HUES48 (cell line): ENCODE measurements around the gene ATP6V1C2.
"Not testable (repeated sequence)": the region's sequence is repeated elsewhere in the genome, so short reads cannot be mapped to it uniquely, and the experiment has no call there.

ENCODE experiments used
- H3K27ac ChIP-seq: one replicate; pipeline ENCODE4 v1.7.0; 2013; ENCODE audit warnings: low read depth, low read length, inconsistent platforms
- H3K27me3 ChIP-seq: 2 replicates; pipeline ENCODE4 v1.6.1; 2013; ENCODE audit warnings: mild to moderate bottlenecking, low read length; ENCODE audit not compliant: control insufficient read depth, insufficient read depth
- H3K36me3 ChIP-seq: 2 replicates; pipeline ENCODE4 v1.6.1; 2013; ENCODE audit warnings: low read length; ENCODE audit not compliant: control insufficient read depth, insufficient read depth
- H3K4me1 ChIP-seq: 2 replicates; pipeline ENCODE4 v1.6.1; 2013; ENCODE audit warnings: mild to moderate bottlenecking, low read length; ENCODE audit not compliant: control insufficient read depth, insufficient read depth
- H3K4me3 ChIP-seq: 2 replicates; pipeline ENCODE4 v1.5.1; 2013; ENCODE audit warnings: mild to moderate bottlenecking, low read depth, low read length
- H3K9ac ChIP-seq: 2 replicates; pipeline ENCODE4 v1.6.1; 2013; ENCODE audit warnings: mild to moderate bottlenecking, low read depth, low read length, moderate library complexity
- H3K9me3 ChIP-seq: 2 replicates; pipeline ENCODE4 v1.6.1; 2013; ENCODE audit warnings: low read length; ENCODE audit not compliant: control insufficient read depth, insufficient read depth

The ATP6V1C2 gene

DNA sequence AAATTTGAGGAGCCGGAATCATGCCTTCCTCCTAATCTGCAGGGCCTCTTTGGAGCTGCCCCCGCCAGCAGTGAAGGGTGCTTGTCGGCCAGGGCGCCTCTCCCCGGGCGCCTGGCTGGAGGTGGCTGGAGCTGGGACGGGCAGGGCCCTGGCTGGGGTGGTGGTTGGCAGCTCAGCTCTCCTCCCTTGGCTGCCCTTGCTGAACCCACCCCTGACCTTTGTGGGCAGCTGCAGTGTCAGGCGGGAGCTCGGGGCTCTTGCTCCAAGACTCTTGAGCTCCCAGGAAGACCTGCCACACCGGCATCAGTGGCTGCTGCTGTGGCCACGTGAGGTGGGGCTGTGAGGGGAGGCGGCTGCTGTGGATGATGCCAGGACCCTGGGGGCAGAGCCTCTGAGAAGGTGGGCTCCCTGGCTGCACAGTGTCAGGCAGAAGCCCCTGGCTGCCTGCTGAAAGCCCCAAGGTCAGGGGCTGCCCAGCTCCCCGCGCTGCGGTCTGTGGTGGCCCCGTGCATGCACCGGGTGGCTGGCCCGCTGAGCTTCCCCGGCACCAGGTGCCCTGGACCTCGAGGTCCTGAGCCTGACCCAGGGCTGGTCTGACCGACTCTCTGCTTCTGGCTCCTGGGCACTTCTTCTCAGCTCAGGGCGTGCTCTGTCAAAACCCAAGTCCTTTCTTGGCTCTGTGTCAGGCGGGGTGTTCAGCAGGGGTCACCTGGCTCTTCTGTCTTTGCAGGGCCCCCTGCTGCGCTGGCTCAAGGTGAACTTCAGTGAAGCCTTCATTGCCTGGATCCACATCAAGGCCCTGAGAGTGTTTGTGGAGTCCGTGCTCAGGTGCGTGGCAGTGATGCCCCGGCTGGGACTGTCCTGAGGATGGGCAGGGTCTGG lies 56.7 kb downstream of the ATP6V1C2 start:
- Histone ChIP-seq H3K27ac (no peak overlapping the region), H3K27me3 (no peaks in the 10 kb centered on the region), H3K9me3 (no peaks in the 10 kb centered on the region), H3K4me3 (no peak overlapping the region), H3K36me3 (peaks cover 40% of the 10 kb centered on the region), H3K9ac (no peak overlapping the region), H3K4me1 (no peaks in the 10 kb centered on the region)

DNA sequence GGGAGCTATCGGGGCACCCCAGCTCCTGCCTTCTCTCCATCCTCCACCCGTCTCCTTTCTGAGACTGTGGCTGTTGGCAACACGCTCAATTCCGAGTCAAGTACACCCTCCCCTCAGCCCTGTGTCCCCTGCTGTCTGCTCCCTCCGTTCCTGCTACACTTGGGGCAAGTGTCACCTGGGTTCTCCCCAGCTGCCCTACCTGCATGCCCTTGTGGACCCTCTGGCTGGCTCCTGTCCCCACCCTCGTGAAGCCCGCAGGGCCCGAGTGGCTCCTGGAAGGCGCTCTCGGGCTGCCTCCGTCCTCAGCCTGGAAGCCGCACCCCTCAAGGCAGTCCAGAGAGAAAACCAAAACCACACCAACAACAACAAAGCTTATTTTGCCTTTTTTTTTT lies 57.3 kb downstream of the ATP6V1C2 start:
- H3K27ac ChIP-seq: no peak overlapping the region
- peaks cover 46% of the 10 kb centered on the region for H3K36me3 ChIP-seq

DNA sequence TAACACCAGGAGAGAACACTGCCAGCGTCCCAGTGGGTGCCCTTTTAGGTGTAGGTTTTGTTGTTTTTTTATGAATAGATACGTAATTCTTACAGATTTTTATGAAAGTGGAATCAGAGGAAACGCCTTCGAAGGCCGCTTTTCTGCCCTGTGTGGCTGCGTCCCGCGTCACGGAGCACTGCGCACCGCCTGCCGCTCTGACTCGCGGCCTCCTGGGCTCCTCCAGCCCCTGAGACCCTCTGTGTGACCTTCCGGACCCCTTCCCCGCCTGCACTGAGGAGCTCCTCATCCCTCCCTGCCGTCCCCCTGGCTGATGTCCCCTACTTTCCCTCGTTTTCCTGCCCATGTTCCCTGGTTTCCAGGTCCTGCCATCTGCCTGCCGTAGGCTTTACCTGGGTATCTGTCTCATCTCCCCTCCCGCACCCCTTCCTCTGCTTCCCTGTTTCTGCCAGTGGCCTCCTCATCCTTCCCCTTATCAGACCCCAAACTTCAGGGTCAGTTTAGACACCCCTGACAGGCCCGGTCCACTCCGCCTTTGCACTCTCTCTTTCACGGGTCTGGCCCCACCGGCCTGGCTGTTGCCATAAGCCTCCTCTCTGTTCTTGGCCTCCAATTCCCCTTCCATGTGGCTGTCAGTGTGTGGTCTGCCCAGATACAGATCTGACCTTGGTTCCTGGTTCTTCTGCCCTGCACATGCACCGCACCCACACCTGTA lies 58.5 kb downstream of the ATP6V1C2 start:
- Histone ChIP-seq H3K4me1 (no peaks in the 10 kb centered on the region), H3K36me3 (peaks cover 58% of the 10 kb centered on the region), H3K9me3 (no peaks in the 10 kb centered on the region), H3K4me3 (no peak overlapping the region), H3K27ac (no peak overlapping the region), H3K27me3 (no peaks in the 10 kb centered on the region), H3K9ac (no peak overlapping the region)

More for the DNA sequence above, 57.3 kb downstream of the ATP6V1C2 start:
- Histone ChIP-seq H3K9ac (no peak overlapping the region), H3K4me3 (no peak overlapping the region), H3K27me3 (no peaks in the 10 kb centered on the region), H3K9me3 (no peaks in the 10 kb centered on the region), H3K4me1 (no peaks in the 10 kb centered on the region)

DNA sequence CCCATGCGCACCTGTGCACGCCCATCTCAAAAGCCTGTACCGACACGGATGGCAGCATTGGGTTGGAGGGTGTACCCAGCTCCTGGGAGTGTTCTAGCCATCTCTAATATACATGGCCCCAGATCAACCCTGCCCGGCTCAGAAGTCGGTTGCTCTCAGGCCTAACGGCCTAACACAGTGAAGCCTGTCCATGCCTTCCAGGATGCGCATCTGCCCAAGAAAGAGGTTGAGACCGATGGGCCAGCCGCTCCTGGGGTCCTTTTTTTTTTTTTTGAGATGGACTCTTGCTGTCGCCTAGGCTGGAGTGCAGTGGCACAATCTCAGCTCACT lies 59.0 kb downstream of the ATP6V1C2 start:
- H3K27me3 ChIP-seq: no peaks in the 10 kb centered on the region
- H3K9me3 ChIP-seq: no peaks in the 10 kb centered on the region
- H3K4me3 ChIP-seq: no peak overlapping the region
- H3K4me1 ChIP-seq: no peaks in the 10 kb centered on the region
- peaks cover 63% of the 10 kb centered on the region for H3K36me3 ChIP-seq
- no peak overlapping the region for H3K27ac ChIP-seq
- no peak overlapping the region for H3K9ac ChIP-seq

DNA sequence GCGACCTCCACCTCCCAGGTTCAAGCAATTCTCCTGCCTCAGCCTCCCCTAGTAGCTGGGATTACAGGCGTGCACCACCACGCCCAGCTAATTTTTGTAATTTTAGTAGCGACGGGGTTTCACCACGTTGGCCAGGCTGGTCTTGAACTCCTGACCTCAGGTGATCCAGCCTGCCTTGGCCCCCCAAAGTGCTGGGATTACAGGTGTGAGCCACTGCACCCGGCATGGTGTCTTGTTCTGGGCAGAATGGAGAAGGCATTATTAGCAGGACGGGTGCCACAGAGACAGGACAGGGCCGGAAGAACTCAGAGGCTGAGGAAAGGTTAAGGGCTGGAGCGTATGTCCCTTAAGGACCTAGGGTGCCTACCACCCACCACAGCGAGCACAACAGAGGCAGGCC lies 59.4 kb downstream of the ATP6V1C2 start:
- H3K4me1 ChIP-seq, H3K27ac ChIP-seq, H3K4me3 ChIP-seq, H3K9ac ChIP-seq, H3K27me3 ChIP-seq, H3K9me3 ChIP-seq: not testable (repeated sequence)
- H3K36me3 ChIP-seq: peaks cover 67% of the 10 kb centered on the region

DNA sequence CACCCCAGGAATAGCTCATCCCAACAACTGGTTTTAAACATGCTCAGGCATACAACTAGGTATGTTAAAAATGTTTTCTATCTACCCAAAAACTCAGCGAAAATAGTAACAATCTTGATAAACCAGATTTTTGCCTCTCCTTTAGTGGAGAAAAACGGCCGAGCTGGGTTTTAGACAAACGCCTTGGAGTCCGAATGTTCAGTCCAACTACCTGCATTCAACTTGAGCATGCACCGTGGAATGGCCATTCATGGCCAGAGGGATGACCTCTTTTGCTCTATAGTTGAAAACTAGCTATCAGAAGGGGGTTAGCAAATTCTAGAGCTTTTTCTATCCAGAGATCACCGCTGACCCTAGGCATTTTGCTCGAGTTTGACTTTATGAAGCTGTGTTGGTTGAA lies 60.3 kb downstream of the ATP6V1C2 start:
- Histone ChIP-seq H3K9ac (no peak overlapping the region), H3K27me3 (no peaks in the 10 kb centered on the region), H3K27ac (no peak overlapping the region), H3K4me1 (no peaks in the 10 kb centered on the region), H3K4me3 (no peak overlapping the region), H3K36me3 (peaks cover 74% of the 10 kb centered on the region), H3K9me3 (no peaks in the 10 kb centered on the region)

DNA sequence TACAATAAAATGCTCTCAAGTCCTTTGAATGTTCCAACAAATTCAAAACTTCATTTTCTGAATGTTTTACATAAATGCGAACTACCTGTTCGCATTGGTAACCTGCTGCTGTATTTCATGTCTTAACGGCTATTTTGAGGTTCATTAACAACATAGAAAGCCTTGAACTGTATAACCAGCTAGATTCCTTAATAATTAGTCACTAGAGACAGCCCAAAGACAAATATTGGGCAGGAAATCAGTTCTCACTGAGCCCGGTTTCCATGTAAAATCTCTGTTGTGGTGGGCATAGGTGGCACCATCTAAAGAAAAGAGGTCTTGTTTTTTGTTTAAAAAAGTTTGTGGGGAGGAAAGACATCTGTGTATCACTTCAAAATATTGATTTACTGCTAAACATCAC lies 62.0 kb downstream of the ATP6V1C2 start:
- Histone ChIP-seq H3K27me3 (no peaks in the 10 kb centered on the region), H3K9ac (no peak overlapping the region), H3K9me3 (no peaks in the 10 kb centered on the region), H3K4me3 (no peak overlapping the region), H3K27ac (no peak overlapping the region), H3K4me1 (no peaks in the 10 kb centered on the region), H3K36me3 (peaks cover 89% of the 10 kb centered on the region)

DNA sequence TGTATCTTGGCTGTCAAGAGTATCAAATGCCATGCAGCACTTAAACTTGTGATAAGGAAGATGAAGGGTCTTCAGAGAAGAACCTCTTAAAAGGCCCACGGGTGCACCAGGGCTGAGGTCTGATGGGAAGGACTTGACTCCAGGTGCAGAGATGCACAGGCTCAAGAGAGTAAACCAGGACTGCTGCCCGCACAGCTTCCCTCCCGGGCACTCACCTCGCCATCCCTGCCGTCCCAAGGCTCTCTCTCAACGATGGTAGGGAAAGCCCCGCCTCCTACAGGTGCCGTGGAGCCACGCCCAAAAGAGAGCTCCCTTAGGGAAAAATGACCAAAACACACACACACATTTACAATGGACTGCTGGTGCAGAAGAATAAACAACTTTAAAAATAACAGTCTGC lies 63.3 kb downstream of the ATP6V1C2 start:
- no peak overlapping the region for H3K4me3 ChIP-seq
- H3K9me3 ChIP-seq: no peaks in the 10 kb centered on the region
- H3K36me3 ChIP-seq: peaks cover 94% of the 10 kb centered on the region
- no peaks in the 10 kb centered on the region for H3K4me1 ChIP-seq
- H3K9ac ChIP-seq: no peak overlapping the region
- H3K27me3 ChIP-seq: no peaks in the 10 kb centered on the region
- no peak overlapping the region for H3K27ac ChIP-seq

DNA sequence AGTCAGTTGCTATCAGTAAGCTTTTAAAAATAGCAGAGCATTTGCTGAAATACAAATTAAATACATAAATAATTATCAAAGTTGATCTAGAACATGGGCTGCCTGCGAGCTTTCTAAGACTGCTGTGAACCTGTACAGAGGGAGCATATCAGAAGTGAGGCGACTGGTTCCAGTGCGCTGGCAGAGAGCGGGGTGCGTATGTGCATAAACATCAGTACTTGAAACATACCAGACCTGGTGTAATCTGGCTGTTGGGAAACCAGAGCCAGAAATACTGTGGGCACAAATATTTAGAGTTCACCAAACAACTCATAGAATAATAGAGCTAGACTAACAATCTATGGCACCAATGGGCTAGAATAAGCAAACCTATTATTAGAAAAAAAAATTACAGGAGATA lies 63.8 kb downstream of the ATP6V1C2 start:
- Histone ChIP-seq H3K9me3 (no peaks in the 10 kb centered on the region), H3K36me3 (peaks cover 94% of the 10 kb centered on the region), H3K9ac (no peak overlapping the region), H3K27ac (no peak overlapping the region), H3K4me3 (no peak overlapping the region), H3K27me3 (no peaks in the 10 kb centered on the region), H3K4me1 (no peaks in the 10 kb centered on the region)

DNA sequence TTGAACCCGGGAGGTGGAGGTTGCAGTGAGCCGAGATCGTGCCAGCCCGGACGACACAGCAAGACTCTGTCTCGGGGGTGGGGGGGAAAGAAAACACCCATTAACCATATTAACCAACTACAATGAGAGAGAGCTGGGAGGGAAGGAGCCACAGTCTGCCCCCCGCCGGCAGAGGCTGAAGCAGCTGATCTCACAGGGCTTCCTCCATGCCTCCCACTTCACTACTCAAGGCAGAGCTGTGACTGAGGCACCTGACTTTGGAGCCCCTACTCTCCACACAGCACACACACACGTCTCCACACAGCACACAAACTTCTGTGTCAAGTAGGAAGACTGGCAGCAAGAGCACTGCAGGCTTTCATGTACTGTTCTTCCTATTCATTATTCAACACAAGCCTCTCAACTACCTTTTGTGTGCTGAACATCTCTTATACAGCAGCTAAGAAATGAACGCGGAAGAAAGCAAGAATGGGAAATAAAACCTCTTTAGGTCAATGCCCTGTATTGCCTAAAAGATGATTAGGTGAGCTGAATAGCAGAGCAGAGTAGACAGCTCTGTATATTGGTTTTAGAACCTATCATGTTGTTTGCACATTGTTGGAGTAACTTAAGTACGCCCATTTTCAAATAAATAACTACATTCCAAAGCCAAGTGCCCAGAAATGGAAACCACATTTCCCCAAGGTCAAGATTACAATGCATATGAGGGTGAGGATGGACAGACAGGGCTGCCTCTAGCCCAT lies 65.0 kb downstream of the ATP6V1C2 start:
- Histone ChIP-seq H3K9me3 (no peaks in the 10 kb centered on the region), H3K4me3 (no peak overlapping the region), H3K27ac (no peak overlapping the region), H3K36me3 (peaks cover 96% of the 10 kb centered on the region), H3K27me3 (no peaks in the 10 kb centered on the region), H3K9ac (no peak overlapping the region), H3K4me1 (no peaks in the 10 kb centered on the region)
